ENCODE results near the gene PIGQ. TPM values are rescaled to one million over a fixed set of nuclear protein-coding genes. Genes with fewer than 3 reads are reported as not detected.

PIGQ gene
- total and polyA plus RNA-seq, 4 donors = 34.9 to 98.2 (median 61.4) TPM

DNA sequence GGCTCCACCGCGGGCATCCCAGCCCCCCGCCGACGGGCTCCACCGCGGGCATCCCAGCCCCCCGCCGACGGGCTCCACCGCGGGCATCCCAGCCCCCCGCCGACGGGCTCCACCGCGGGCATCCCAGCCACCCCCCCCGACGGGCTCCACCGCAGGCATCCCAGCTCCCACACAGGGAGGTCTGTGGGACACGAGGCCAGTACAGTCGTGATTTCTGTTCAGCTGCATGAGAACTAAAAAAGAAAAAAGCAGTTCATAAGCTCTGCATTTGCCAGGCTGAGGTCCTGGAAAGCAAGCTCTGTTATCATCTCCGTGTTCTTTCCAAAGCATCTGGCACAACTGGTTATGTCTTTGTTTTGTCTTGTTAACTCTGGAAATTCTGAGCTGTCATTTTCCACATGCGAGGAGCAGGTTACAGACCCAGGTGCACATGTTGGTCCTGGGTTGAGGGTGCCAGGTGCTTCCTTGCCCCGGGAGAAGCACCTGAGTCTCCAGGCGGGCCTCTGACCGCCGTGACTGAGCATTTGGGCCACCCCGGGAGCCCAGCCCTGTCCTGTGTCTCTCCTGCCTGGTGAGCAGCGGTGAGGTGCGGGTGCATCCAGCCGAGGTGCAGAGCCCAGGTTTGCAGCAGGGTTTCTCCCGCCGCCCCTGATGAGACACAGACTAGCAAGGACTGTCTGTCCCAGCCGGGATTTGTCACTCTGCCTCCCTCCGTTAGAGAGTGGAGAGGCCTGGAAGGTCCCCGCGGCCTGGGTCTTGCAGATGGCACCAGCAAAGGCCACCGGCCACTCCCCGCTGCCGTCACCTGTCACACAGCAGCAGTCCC, 51.1 kb downstream of the PIGQ start:
- no peak for ATAC-seq (ENCODE audit: insufficient read depth, low FRiP score)
- TF ChIP-seq, protein P1, sequence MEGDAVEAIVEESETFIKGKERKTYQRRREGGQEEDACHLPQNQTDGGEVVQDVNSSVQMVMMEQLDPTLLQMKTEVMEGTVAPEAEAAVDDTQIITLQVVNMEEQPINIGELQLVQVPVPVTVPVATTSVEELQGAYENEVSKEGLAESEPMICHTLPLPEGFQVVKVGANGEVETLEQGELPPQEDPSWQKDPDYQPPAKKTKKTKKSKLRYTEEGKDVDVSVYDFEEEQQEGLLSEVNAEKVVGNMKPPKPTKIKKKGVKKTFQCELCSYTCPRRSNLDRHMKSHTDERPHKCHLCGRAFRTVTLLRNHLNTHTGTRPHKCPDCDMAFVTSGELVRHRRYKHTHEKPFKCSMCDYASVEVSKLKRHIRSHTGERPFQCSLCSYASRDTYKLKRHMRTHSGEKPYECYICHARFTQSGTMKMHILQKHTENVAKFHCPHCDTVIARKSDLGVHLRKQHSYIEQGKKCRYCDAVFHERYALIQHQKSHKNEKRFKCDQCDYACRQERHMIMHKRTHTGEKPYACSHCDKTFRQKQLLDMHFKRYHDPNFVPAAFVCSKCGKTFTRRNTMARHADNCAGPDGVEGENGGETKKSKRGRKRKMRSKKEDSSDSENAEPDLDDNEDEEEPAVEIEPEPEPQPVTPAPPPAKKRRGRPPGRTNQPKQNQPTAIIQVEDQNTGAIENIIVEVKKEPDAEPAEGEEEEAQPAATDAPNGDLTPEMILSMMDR (IDR thresholded peaks at IDR 0.05; ENCODE audit: control extremely low read depth, extremely low read depth) = no peak

DNA sequence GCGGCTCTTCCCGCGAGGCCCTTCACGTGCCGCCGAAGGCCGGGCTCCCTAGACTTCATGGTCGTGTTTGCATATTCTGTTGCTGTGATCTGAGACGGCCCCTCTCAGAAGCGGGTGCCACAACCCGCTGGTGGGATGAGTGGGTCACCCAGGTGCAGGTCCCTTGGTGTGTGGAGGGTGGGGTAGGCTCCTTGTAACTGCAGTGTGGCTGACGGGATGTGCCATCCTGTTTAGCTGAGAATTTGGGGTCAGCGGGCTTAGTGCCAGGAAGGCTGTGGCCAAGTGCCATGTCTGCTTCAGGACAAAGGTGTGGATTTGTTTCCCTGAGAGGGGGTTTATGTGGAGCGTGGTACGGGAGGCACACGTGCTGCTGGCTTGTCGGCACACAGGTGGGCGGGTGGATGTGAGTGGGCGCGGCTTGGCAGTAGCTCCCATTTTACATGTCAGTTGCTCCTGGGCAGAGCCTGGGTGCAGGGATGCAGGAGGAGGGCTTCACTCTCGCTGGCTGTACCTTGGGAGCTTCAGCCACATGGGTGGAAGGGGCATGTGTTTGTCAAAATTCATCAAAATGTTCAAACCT, 51.8 kb downstream of the PIGQ start:
- no peaks in the 10 kb centered on the region for H3K9me3 ChIP-seq (ENCODE audit: control insufficient read depth in 4 of 4, insufficient read depth in 3 of 4, low read length in 3 of 4)
- H3K4me1 ChIP-seq (ENCODE audit: control insufficient read depth in 5 of 5, insufficient read depth in 5 of 5, low read length in 5 of 5) = peaks cover 0 to 9% (median 7%) of the 10 kb centered on the region in 5 donors
- WGBS, 2 donors = 74 to 82% methylated on average over 21 of the region's 21 CpGs
- TF ChIP-seq, protein P1 (IDR thresholded peaks at IDR 0.05; ENCODE audit: control extremely low read depth, extremely low read depth) = no peak
- no peak for ATAC-seq (ENCODE audit: insufficient read depth, low FRiP score)
- H3K27ac ChIP-seq (ENCODE audit: low read depth in 1 of 2, low read length in 1 of 2) = peak overlapping the region in 1 of 2 donors; percentile 7
- DNase-seq = no peak
- H3K36me3 ChIP-seq (ENCODE audit: control insufficient read depth in 4 of 4, insufficient read depth in 4 of 4, low read length in 4 of 4) = peaks cover 0 to 16% (median 3%) of the 10 kb centered on the region in 4 donors
- no peak overlapping the region for H3K9ac ChIP-seq (ENCODE audit: insufficient read depth in 1 of 2, low read length in 2 of 2)
- no peaks in the 10 kb centered on the region for H3K27me3 ChIP-seq (ENCODE audit: control insufficient read depth in 3 of 3, insufficient read depth in 3 of 3, low read length in 2 of 3)
- no peak overlapping the region for H3K4me3 ChIP-seq

More for the DNA sequence above, 51.1 kb downstream of the PIGQ start:
- peaks cover 0 to 9% (median 7%) of the 10 kb centered on the region in 5 donors for H3K4me1 ChIP-seq (ENCODE audit: control insufficient read depth in 5 of 5, insufficient read depth in 5 of 5, low read length in 5 of 5)
- peak overlapping the region in 1 of 2 donors; percentile 7 for H3K27ac ChIP-seq (ENCODE audit: low read depth in 1 of 2, low read length in 1 of 2)
- no peaks in the 10 kb centered on the region for H3K9me3 ChIP-seq (ENCODE audit: control insufficient read depth in 4 of 4, insufficient read depth in 3 of 4, low read length in 3 of 4)
- H3K27me3 ChIP-seq (ENCODE audit: control insufficient read depth in 3 of 3, insufficient read depth in 3 of 3, low read length in 2 of 3) = no peaks in the 10 kb centered on the region
- peaks cover 0 to 11% (median 2%) of the 10 kb centered on the region in 4 donors for H3K36me3 ChIP-seq (ENCODE audit: control insufficient read depth in 4 of 4, insufficient read depth in 4 of 4, low read length in 4 of 4)
- 90 to 92% methylated on average over 36 to 41 of the region's 41 CpGs for WGBS, 2 donors
- no peak overlapping the region for H3K9ac ChIP-seq (ENCODE audit: insufficient read depth in 1 of 2, low read length in 2 of 2)
- no peak for DNase-seq
- H3K4me3 ChIP-seq = no peak overlapping the region

DNA sequence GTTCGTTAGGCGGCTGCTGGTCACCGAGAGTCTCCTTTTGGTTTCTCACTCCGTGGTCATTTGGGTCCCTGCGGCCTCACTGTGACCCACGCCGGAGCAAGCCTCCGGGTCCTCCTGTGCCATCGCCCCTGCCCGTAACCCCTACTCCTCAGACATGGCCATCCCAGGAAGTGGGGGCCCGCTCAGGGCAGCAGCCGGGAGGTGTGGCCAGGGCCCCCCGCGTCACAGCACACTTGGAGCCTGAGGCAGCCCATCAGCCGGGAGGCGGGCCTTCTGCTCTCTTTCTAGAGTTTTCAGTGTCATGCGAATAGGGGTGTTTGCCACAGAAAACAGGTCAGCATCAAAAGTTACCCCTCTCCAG, 53.1 kb downstream of the PIGQ start:
- Histone ChIP-seq H3K4me3 (no peak overlapping the region), H3K9me3 (ENCODE audit: control insufficient read depth in 4 of 4, insufficient read depth in 3 of 4, low read length in 3 of 4) (no peaks in the 10 kb centered on the region), H3K27ac (ENCODE audit: low read depth in 1 of 2, low read length in 1 of 2) (peak overlapping the region in 1 of 2 donors; percentile 3), H3K9ac (ENCODE audit: insufficient read depth in 1 of 2, low read length in 2 of 2) (no peak overlapping the region), H3K4me1 (ENCODE audit: control insufficient read depth in 5 of 5, insufficient read depth in 5 of 5, low read length in 5 of 5) (peaks cover 0 to 9% (median 3%) of the 10 kb centered on the region in 5 donors), H3K36me3 (ENCODE audit: control insufficient read depth in 4 of 4, insufficient read depth in 4 of 4, low read length in 4 of 4) (peaks cover 0 to 22% (median 5%) of the 10 kb centered on the region in 4 donors), H3K27me3 (ENCODE audit: control insufficient read depth in 3 of 3, insufficient read depth in 3 of 3, low read length in 2 of 3) (no peaks in the 10 kb centered on the region)
- TF ChIP-seq, protein P1 (IDR thresholded peaks at IDR 0.05; ENCODE audit: control extremely low read depth, extremely low read depth) = no peak
- ATAC-seq (ENCODE audit: insufficient read depth, low FRiP score) (no peak), DNase-seq (no peak)
- 88 to 93% methylated on average over 17 of the region's 17 CpGs for WGBS, 2 donors

All from lung (tissue), 12 donors.